ENCODE data around the gene HSDL2. TPM values are rescaled to one million over a fixed set of nuclear protein-coding genes. Genes with fewer than 3 reads are reported as not detected.

Gene HSDL2
- total and polyA plus RNA-seq, 2 experiments from 2014 or later = 35.8 to 39.2 TPM

GRCh38 chr9:112349008-112349333 lies 30.9 kb upstream of the HSDL2 start:
- peak; percentile 8 for DNase-seq
- H3K79me2 ChIP-seq (ENCODE audit: insufficient read depth) = no peaks in the 10 kb centered on the region
- peak overlapping the region; percentile 79 for H3K9ac ChIP-seq
- H2AFZ ChIP-seq = peak overlapping the region; percentile 99
- no peaks in the 10 kb centered on the region for H3K9me3 ChIP-seq (ENCODE audit: low read depth)
- H4K20me1 ChIP-seq (ENCODE audit: insufficient read depth) = no peaks in the 10 kb centered on the region
- no peak for TF ChIP-seq EZH2 (IDR thresholded peaks at IDR 0.05; ENCODE audit: insufficient read depth, poor library complexity, severe bottlenecking)
- TF ChIP-seq EZH2phosphoT487 (IDR thresholded peaks at IDR 0.05; ENCODE audit: insufficient read depth, low read depth) = no peak
- in situ Hi-C loops (cut with MboI) = no loop called here
- 0 out of 2 replicates have a peak, but pooled peaks cover 4% of the 10 kb centered on the region for H3K4me1 ChIP-seq (ENCODE audit: insufficient read depth)
- H3K4me2 ChIP-seq (ENCODE audit: unreplicated experiment) = peak overlapping the region; percentile 98
- H3K4me3 ChIP-seq = peak overlapping the region; percentile 80
- no peaks in the 10 kb centered on the region for H3F3A ChIP-seq (ENCODE audit: insufficient read depth)
- WGBS, 2 experiments (ENCODE audit: low coverage in 1 of 2, low lambda C conversion rate in 2 of 2, missing lambda C conversion rate in 2 of 2) = 63 to 64% methylated on average over 4 of the region's 4 CpGs
- no peaks in the 10 kb centered on the region for H3K9me2 ChIP-seq (ENCODE audit: insufficient read depth)
- no peaks in the 10 kb centered on the region for H3K27me3 ChIP-seq (replicated peaks; ENCODE audit: insufficient read depth)
- no peak overlapping the region for H3K27ac ChIP-seq
- H3K36me3 ChIP-seq (ENCODE audit: low read depth) = no peaks in the 10 kb centered on the region

- Histone ChIP-seq H3K9me2 (ENCODE audit: insufficient read depth) (no peaks in the 10 kb centered on the region), H3K9me3 (ENCODE audit: low read depth) (no peaks in the 10 kb centered on the region), H3K9ac (no peak overlapping the region), H4K20me1 (ENCODE audit: insufficient read depth) (no peaks in the 10 kb centered on the region), H3F3A (ENCODE audit: insufficient read depth) (no peaks in the 10 kb centered on the region), H3K4me3 (no peak overlapping the region), H3K4me2 (ENCODE audit: unreplicated experiment) (no peak overlapping the region), H3K79me2 (ENCODE audit: insufficient read depth) (no peaks in the 10 kb centered on the region), H3K36me3 (ENCODE audit: low read depth) (no peaks in the 10 kb centered on the region), H3K4me1 (ENCODE audit: insufficient read depth) (0 out of 2 replicates have a peak, but pooled peaks cover 4% of the 10 kb centered on the region), H3K27ac (no peak overlapping the region), H3K27me3 (replicated peaks; ENCODE audit: insufficient read depth) (no peaks in the 10 kb centered on the region), H2AFZ (no peak overlapping the region)
- DNase-seq = no peak
- in situ Hi-C loops (cut with MboI) = loop anchor here (10.0 kb wide), 1 partner anchor 586 kb away; no protein-coding TSS in a partner anchor
- 86 to 90% methylated on average over 3 of the region's 3 CpGs for WGBS, 2 experiments (ENCODE audit: low coverage in 1 of 2, low lambda C conversion rate in 2 of 2, missing lambda C conversion rate in 2 of 2)
- no peak for TF ChIP-seq EZH2phosphoT487 (IDR thresholded peaks at IDR 0.05; ENCODE audit: insufficient read depth, low read depth)
- TF ChIP-seq EZH2 (IDR thresholded peaks at IDR 0.05; ENCODE audit: insufficient read depth, poor library complexity, severe bottlenecking) = no peak
Measured at GRCh38 chr9:112351184-112351583, 28.7 kb upstream of the HSDL2 start.

- H3K4me2 ChIP-seq (ENCODE audit: unreplicated experiment) = no peak overlapping the region
- in situ Hi-C loops (cut with MboI) = loop anchor here (10.0 kb wide), 1 partner anchor 587 kb away; no protein-coding TSS in a partner anchor
- WGBS, 2 experiments (ENCODE audit: low coverage in 1 of 2, low lambda C conversion rate in 2 of 2, missing lambda C conversion rate in 2 of 2) = 37 to 46% methylated on average over 3 of the region's 3 CpGs
Measured at GRCh38 chr9:112352209-112352608, 27.7 kb upstream of the HSDL2 start.

DNA sequence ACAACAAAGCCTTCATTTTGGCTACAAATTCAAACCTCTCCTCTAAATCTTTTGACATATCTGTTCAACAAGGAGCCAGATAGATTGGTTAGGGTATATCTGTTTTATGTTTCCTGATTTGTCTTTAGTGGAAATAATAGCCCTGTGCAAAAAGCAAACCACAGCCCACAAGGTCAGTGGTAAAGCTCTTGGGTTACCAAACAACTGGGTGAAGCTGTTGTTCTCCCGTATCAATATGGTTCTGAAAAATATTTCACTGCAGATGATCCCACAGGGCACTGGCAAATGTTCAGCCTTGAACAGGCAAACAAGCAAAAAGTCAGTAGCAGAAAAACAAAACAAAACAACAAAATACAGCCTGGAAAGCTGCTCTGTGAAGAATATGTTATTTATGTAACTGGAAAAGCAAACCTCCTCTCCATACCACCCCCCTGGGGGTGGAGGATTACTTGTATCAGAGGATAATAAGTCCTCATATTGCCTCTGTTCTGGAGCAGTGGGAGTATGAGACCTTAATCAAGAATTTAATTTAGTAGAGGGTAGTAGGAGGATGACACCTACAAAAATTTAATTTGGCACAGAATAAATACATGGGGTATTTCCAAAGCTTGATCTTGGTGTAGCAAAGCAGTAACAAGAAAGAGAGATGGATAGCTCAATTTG lies 25.7 kb upstream of the HSDL2 start:
- Histone ChIP-seq H3K9me2 (ENCODE audit: insufficient read depth) (no peaks in the 10 kb centered on the region), H2AFZ (peak overlapping the region; percentile 10; the same call in 1 of the 2 replicates), H3K79me2 (ENCODE audit: insufficient read depth) (no peaks in the 10 kb centered on the region), H3K4me2 (ENCODE audit: unreplicated experiment) (no peak overlapping the region), H3K36me3 (ENCODE audit: low read depth) (no peaks in the 10 kb centered on the region), H3K9ac (no peak overlapping the region), H3K9me3 (ENCODE audit: low read depth) (no peaks in the 10 kb centered on the region), H3K27ac (no peak overlapping the region), H3K4me3 (no peak overlapping the region), H3K27me3 (replicated peaks; ENCODE audit: insufficient read depth) (no peaks in the 10 kb centered on the region), H3K4me1 (ENCODE audit: insufficient read depth) (no peaks in the 10 kb centered on the region), H3F3A (ENCODE audit: insufficient read depth) (no peaks in the 10 kb centered on the region), H4K20me1 (ENCODE audit: insufficient read depth) (no peaks in the 10 kb centered on the region)
- DNase-seq = no peak
- TF ChIP-seq EZH2phosphoT487 (IDR thresholded peaks at IDR 0.05; ENCODE audit: insufficient read depth, low read depth) (no peak), EZH2 (IDR thresholded peaks at IDR 0.05; ENCODE audit: insufficient read depth, poor library complexity, severe bottlenecking) (no peak)
- in situ Hi-C loops (cut with MboI) = loop anchor here (10.0 kb wide), 1 partner anchor 589 kb away; no protein-coding TSS in a partner anchor
- WGBS, 2 experiments (ENCODE audit: low coverage in 1 of 2, low lambda C conversion rate in 2 of 2, missing lambda C conversion rate in 2 of 2) = 16 to 17% methylated on average over 1 of the region's 1 CpG

More at GRCh38 chr9:112352209-112352608, 27.7 kb upstream of the HSDL2 start:
- no peaks in the 10 kb centered on the region for H3K9me3 ChIP-seq (ENCODE audit: low read depth)
- H3K9me2 ChIP-seq (ENCODE audit: insufficient read depth) = no peaks in the 10 kb centered on the region
- H3K27ac ChIP-seq = no peak overlapping the region
- H2AFZ ChIP-seq = no peak overlapping the region
- no peaks in the 10 kb centered on the region for H3F3A ChIP-seq (ENCODE audit: insufficient read depth)
- H4K20me1 ChIP-seq (ENCODE audit: insufficient read depth) = no peaks in the 10 kb centered on the region
- H3K27me3 ChIP-seq (replicated peaks; ENCODE audit: insufficient read depth) = no peaks in the 10 kb centered on the region
- H3K4me3 ChIP-seq = no peak overlapping the region
- H3K9ac ChIP-seq = no peak overlapping the region
- H3K36me3 ChIP-seq (ENCODE audit: low read depth) = no peaks in the 10 kb centered on the region
- H3K79me2 ChIP-seq (ENCODE audit: insufficient read depth) = no peaks in the 10 kb centered on the region
- no peak for TF ChIP-seq EZH2phosphoT487 (IDR thresholded peaks at IDR 0.05; ENCODE audit: insufficient read depth, low read depth)
- no peak for TF ChIP-seq EZH2 (IDR thresholded peaks at IDR 0.05; ENCODE audit: insufficient read depth, poor library complexity, severe bottlenecking)
- no peak for DNase-seq
- 0 out of 2 replicates have a peak, but pooled peaks cover 4% of the 10 kb centered on the region for H3K4me1 ChIP-seq (ENCODE audit: insufficient read depth)

Data from GM23248 (cell line).